HCT116 (cell line): ENCODE measurements around the gene RECK. TPM values are rescaled to one million over a fixed set of nuclear protein-coding genes. Genes with fewer than 3 reads are reported as not detected.

Experiments
- ATAC-seq: fragments of 200-7000 bp; cut with Tn5 transposase; 2 replicates; pipeline ENCODE4 v1.9.1; 2020; ENCODE audit warnings: mild to moderate bottlenecking, moderate library complexity
- BruUV-seq: library from RNA; stranded (reverse); fragments of 400-500 nt; replicated peaks from 2 replicates; lab custom pipeline; 2021; lab: Mats Ljungman, UMichigan
- CTCF ChIA-PET: fragments of 300-600 bp; sonication (Branson Sonifier 250); formaldehyde crosslinking; loops from one replicate; lab custom pipeline; 2021; ENCODE audit warnings: antibody characterized with exemption; lab: Charles Lee
- POLR2A ChIA-PET: fragments of 300-600, 350-600 bp; sonication (Branson Sonifier 250); formaldehyde crosslinking; loops from one replicate; lab custom pipeline; 2021; ENCODE audit warnings: antibody characterized with exemption; lab: Charles Lee
- RAD21 ChIA-PET, 2 experiments: fragments of 300-600 bp; sonication (Branson Sonifier 250); formaldehyde crosslinking; loops; one replicate each; lab custom pipeline; 2023; ENCODE audit warnings: low total read pairs in 2 of 2; ENCODE audit not compliant: uncharacterized antibody in 2 of 2, unreplicated experiment in 2 of 2, low non-redundant PET in 1 of 2; lab: Charles Lee
- DNase-seq: peaks from one replicate; pipeline ENCODE4 v3.0.0-alpha.2; 2010; ENCODE audit warnings: low read depth, low spot score
- H2AFZ ChIP-seq: fragments of 200-600 bp; shearing (Covaris generic), sonication (generic); 2 replicates; pipeline ENCODE4 v1.6.1; 2017; ENCODE audit warnings: low read depth, mixed run types, mixed read lengths, antibody characterized with exemption, low read length; ENCODE audit not compliant: poor library complexity, severe bottlenecking
- H3K27ac ChIP-seq: 2 replicates; pipeline ENCODE4 v1.5.1; 2012; ENCODE audit warnings: low read depth, low read length
- H3K27me3 ChIP-seq: fragments of 200-600 bp; sonication (generic); 2 replicates; pipeline ENCODE4 v1.6.1; 2016; ENCODE audit warnings: mixed run types, low read length, mixed read lengths; ENCODE audit not compliant: insufficient read depth
- H3K36me3 ChIP-seq, 2 experiments: fragments of 200-500 bp in 1 of 2; fragments of 200-600 bp in 1 of 2; sonication (Bioruptor generic) in 1 of 2; sonication (generic) in 1 of 2; 2 replicates each; pipeline versions ENCODE4 v1.5.1 to v1.6.1; 2014 to 2016; ENCODE audit warnings: low read length in 2 of 2, inconsistent platforms in 1 of 2, mixed read lengths in 1 of 2, mixed run types in 1 of 2; ENCODE audit not compliant: insufficient read depth in 2 of 2, control insufficient read depth in 1 of 2
- H3K4me1 ChIP-seq, 2 experiments: fragments of 200-600 bp in 1 of 2; sonication (generic) in 1 of 2; 2 replicates each; pipeline versions ENCODE4 v1.5.1 to v1.6.1; 2012 to 2017; ENCODE audit warnings: low read length in 2 of 2, inconsistent platforms in 1 of 2, mild to moderate bottlenecking in 1 of 2, mixed read lengths in 1 of 2, mixed run types in 1 of 2, moderate library complexity in 1 of 2; ENCODE audit not compliant: insufficient read depth in 2 of 2, control insufficient read depth in 1 of 2
- H3K4me2 ChIP-seq: fragments of 200-600 bp; sonication (generic); 2 replicates; pipeline ENCODE4 v1.6.1; 2017; ENCODE audit warnings: mixed run types, low read length, mixed read lengths
- H3K4me3 ChIP-seq, 2 experiments: fragments of 200-600 bp in 1 of 2; sonication (generic) in 1 of 2; replicated peaks in 1 of 2; 2 replicates each; pipeline ENCODE4 v1.5.1; 2011 to 2016; ENCODE audit warnings: low read length in 2 of 2, control low read depth in 1 of 2, low read depth in 1 of 2, mild to moderate bottlenecking in 1 of 2, mixed read lengths in 1 of 2, mixed run types in 1 of 2
- H3K79me2 ChIP-seq: fragments of 200-600 bp; sonication (generic); 2 replicates; pipeline ENCODE4 v1.6.1; 2017; ENCODE audit warnings: mild to moderate bottlenecking, mixed run types, low read length, moderate library complexity, mixed read lengths; ENCODE audit not compliant: insufficient read depth
- H3K9ac ChIP-seq: fragments of 200-600 bp; sonication (generic); 2 replicates; pipeline ENCODE4 v1.6.1; 2016; ENCODE audit warnings: low read length, mixed read lengths
- H3K9me2 ChIP-seq: fragments of 200-600 bp; sonication (generic), shearing (Covaris generic); 2 replicates; pipeline ENCODE4 v1.6.1; 2017; ENCODE audit warnings: mixed run types, mild to moderate bottlenecking, moderate library complexity; ENCODE audit not compliant: insufficient read depth
- H3K9me3 ChIP-seq, 2 experiments: fragments of 200-500 bp in 1 of 2; fragments of 200-600 bp in 1 of 2; sonication (Bioruptor generic) in 1 of 2; sonication (generic) in 1 of 2; 2 replicates each; pipeline ENCODE4 v1.6.1; 2014 to 2017; ENCODE audit warnings: low read length in 2 of 2, mixed read lengths in 2 of 2, inconsistent platforms in 1 of 2, low read depth in 1 of 2, mild to moderate bottlenecking in 1 of 2, mixed run types in 1 of 2, moderate library complexity in 1 of 2; ENCODE audit not compliant: control insufficient read depth in 1 of 2, insufficient read depth in 1 of 2
- H4K20me1 ChIP-seq: fragments of 200-600 bp; sonication (generic), shearing (Covaris generic); 2 replicates; pipeline ENCODE4 v1.6.1; 2017; ENCODE audit warnings: mixed run types, mild to moderate bottlenecking, moderate library complexity; ENCODE audit not compliant: insufficient read depth
- CBX3 ChIP-seq: IDR thresholded peaks from 2 replicates; pipeline ENCODE4 v1.6.1; 2012; ENCODE audit warnings: low read depth
- CEBPB ChIP-seq: IDR thresholded peaks from 2 replicates; pipeline ENCODE4 v1.6.1; 2012; ENCODE audit warnings: low read depth
- CTCF ChIP-seq, 3 experiments: fragments of 200-600 bp in 1 of 3; sonication (generic) in 1 of 3; IDR thresholded peaks in 2 of 3; conservative IDR thresholded peaks in 1 of 3; 2 replicates each; pipeline ENCODE4 v1.5.1; 2012 to 2017; ENCODE audit warnings: low read depth in 2 of 3, low read length in 2 of 3, antibody characterized with exemption in 1 of 3, borderline replicate concordance in 1 of 3, control low read depth in 1 of 3, mild to moderate bottlenecking in 1 of 3, mixed read lengths in 1 of 3, mixed run types in 1 of 3, moderate library complexity in 1 of 3; ENCODE audit not compliant: insufficient read depth in 1 of 3
- EGR1 ChIP-seq: IDR thresholded peaks from 2 replicates; pipeline ENCODE4 v1.6.1; 2012; ENCODE audit warnings: low read depth
- ELF1 ChIP-seq: IDR thresholded peaks from 2 replicates; pipeline ENCODE4 v1.6.1; 2012; ENCODE audit warnings: low read depth, borderline replicate concordance
- EZH2phosphoT487 ChIP-seq: fragments of 200-600 bp; IDR thresholded peaks from 2 replicates; pipeline ENCODE4 v1.6.1; 2018; ENCODE audit warnings: antibody characterized with exemption, borderline replicate concordance
- FOSL1 ChIP-seq: IDR thresholded peaks from 2 replicates; pipeline ENCODE4 v1.6.1; 2012; ENCODE audit warnings: low read depth
- JUND ChIP-seq: IDR thresholded peaks from 2 replicates; pipeline ENCODE4 v1.6.1; 2012
- MAX ChIP-seq: IDR thresholded peaks from 2 replicates; pipeline ENCODE4 v1.6.1; 2012
- POLR2A ChIP-seq: IDR thresholded peaks from 2 replicates; pipeline ENCODE4 v1.7.0; 2011; ENCODE audit warnings: borderline replicate concordance; ENCODE audit not compliant: insufficient read depth, insufficient read length; ENCODE audit errors: extremely low read depth
- POLR2AphosphoS5 ChIP-seq: IDR thresholded peaks from 2 replicates; pipeline ENCODE4 v1.6.1; 2011; ENCODE audit warnings: mild to moderate bottlenecking, low read depth, low read length, moderate library complexity
- RAD21 ChIP-seq: IDR thresholded peaks from 2 replicates; pipeline ENCODE4 v1.6.1; 2012; ENCODE audit warnings: low read depth, mild to moderate bottlenecking
- REST ChIP-seq: IDR thresholded peaks from 2 replicates; pipeline ENCODE4 v1.6.1; 2012; ENCODE audit warnings: low read depth
- SIN3A ChIP-seq: IDR thresholded peaks from 2 replicates; pipeline ENCODE4 v1.6.1; 2012; ENCODE audit warnings: low read depth
- SP1 ChIP-seq: IDR thresholded peaks from 2 replicates; pipeline ENCODE4 v1.6.1; 2012; ENCODE audit warnings: low read depth
- SRF ChIP-seq: IDR thresholded peaks from 2 replicates; pipeline ENCODE4 v1.6.1; 2012; ENCODE audit warnings: low read depth
- TCF7L2 ChIP-seq: IDR thresholded peaks from 2 replicates; pipeline ENCODE4 v1.7.0; 2011; ENCODE audit warnings: borderline replicate concordance, inconsistent platforms; ENCODE audit not compliant: insufficient read depth, insufficient read length; ENCODE audit errors: extremely low read depth
- YY1 ChIP-seq: IDR thresholded peaks from 2 replicates; pipeline ENCODE4 v1.6.1; 2011; ENCODE audit warnings: low read length, low read depth, moderate library complexity, mild to moderate bottlenecking; ENCODE audit not compliant: insufficient replicate concordance; ENCODE audit errors: extremely low read depth
- ZNF274 ChIP-seq: fragments of 200-500 bp; sonication (Bioruptor generic); IDR thresholded peaks from 2 replicates; pipeline ENCODE4 v1.6.1; 2014; ENCODE audit warnings: mild to moderate bottlenecking, low read depth, low read length, inconsistent platforms
- intact Hi-C: fragments of 100-400 bp; cut with micrococcal nuclease; formaldehyde crosslinking; loops from 2 replicates; pipeline ENCODE4 v1.10.0; 2022
- total RNA-seq: library from RNA; stranded (reverse); gene quantifications from one replicate; pipeline ENCODE4 v1.2.1, GENCODE V29; 2021; ENCODE audit not compliant: unreplicated experiment

RECK gene
- total RNA-seq, 1 experiment from 2014 or later = 3.8 TPM

GRCh38 chr9:36051317-36051716 lies 14.6 kb downstream of the RECK start:
- intact Hi-C loops = no loop called here
- POLR2A ChIA-PET = no interaction called here
- TF ChIP-seq CTCF (IDR thresholded peaks at IDR 0.05 in 2 of 3, conservative IDR thresholded peaks at IDR 0.05 in 1 of 3; ENCODE audit: borderline replicate concordance in 1 of 3, insufficient read depth in 1 of 3, low read depth in 2 of 3, low read length in 2 of 3) = no peak
- TF ChIP-seq TCF7L2 = no peak
- no peak for TF ChIP-seq EZH2phosphoT487
- TF ChIP-seq SRF = no peak
- no peak for TF ChIP-seq ELF1
- TF ChIP-seq YY1 = no peak
- TF ChIP-seq RAD21 = no peak
- no peak for TF ChIP-seq SIN3A
- TF ChIP-seq CBX3 = no peak
- no peak for TF ChIP-seq POLR2A
- TF ChIP-seq FOSL1 = no peak
- TF ChIP-seq ZNF274 = no peak
- no peak for TF ChIP-seq EGR1
- no peak for TF ChIP-seq JUND
- no peak for TF ChIP-seq REST
- TF ChIP-seq SP1 = no peak
- no peak for TF ChIP-seq POLR2AphosphoS5
- TF ChIP-seq CEBPB = no peak
- TF ChIP-seq MAX = no peak
- TF ChIP-seq, all 23 proteins: peak for 0

More at GRCh38 chr9:36051317-36051716, 14.6 kb downstream of the RECK start:
- no TSS peak for BruUV-seq
- Histone ChIP-seq H3K79me2 (no peaks in the 10 kb centered on the region; the same call in 1 of the 2 replicates), H3K4me3 (no peak overlapping the region), H3K9me3 (no peaks in the 10 kb centered on the region), H3K36me3 (no peaks in the 10 kb centered on the region), H3K27me3 (no peaks in the 10 kb centered on the region), H3K4me1 (peaks cover 0 to 5% of the 10 kb centered on the region in 2 experiments; a peak in 1 of 4 replicates), H2AFZ (no peak overlapping the region), H3K9ac (no peak overlapping the region), H3K27ac (no peak overlapping the region), H4K20me1 (no peaks in the 10 kb centered on the region), H3K9me2 (no peaks in the 10 kb centered on the region), H3K4me2 (no peak overlapping the region)
- RAD21 ChIA-PET = no interaction called here
- ATAC-seq = no peak
- DNase-seq = no peak
- CTCF ChIA-PET = no interaction called here
